Loucy (cell line): Measurements from ENCODE around the gene F7.

Experiments
- EZH2phosphoT487 ChIP-seq: fragments of 200-600 bp; IDR thresholded peaks from 2 replicates; pipeline ENCODE4 v1.6.1; 2018; ENCODE audit warnings: antibody characterized with exemption, mild to moderate bottlenecking, moderate library complexity, borderline replicate concordance
- TF ChIP-seq, protein P1 (sequence below): fragments of 200-600 bp; sonication (generic); conservative IDR thresholded peaks from 2 replicates; pipeline ENCODE4 v1.5.1; 2014; ENCODE audit warnings: mild to moderate bottlenecking, antibody characterized with exemption, low read length

DNA sequence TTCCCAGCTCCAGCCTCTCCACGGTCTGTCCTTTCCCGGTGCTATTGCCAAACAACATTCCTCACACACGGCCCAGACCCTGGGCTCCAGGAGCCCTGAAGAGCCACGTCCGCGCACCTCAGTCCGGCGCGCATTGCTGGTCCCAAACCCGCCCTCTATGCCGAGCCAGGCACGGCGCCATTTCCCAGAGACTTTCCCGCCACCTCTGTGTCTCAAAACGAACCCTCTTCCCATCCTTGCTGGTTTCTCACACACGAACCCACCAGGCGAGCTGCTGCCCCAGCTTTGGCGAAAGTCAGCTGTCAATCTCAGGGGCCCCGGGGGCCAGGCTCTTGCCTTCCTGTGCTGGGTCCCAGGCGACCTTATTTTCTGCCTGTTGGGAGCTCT is 28.0 kb upstream of the F7 start:
- TF ChIP-seq EZH2phosphoT487, result no peak
- TF ChIP-seq, protein P1, sequence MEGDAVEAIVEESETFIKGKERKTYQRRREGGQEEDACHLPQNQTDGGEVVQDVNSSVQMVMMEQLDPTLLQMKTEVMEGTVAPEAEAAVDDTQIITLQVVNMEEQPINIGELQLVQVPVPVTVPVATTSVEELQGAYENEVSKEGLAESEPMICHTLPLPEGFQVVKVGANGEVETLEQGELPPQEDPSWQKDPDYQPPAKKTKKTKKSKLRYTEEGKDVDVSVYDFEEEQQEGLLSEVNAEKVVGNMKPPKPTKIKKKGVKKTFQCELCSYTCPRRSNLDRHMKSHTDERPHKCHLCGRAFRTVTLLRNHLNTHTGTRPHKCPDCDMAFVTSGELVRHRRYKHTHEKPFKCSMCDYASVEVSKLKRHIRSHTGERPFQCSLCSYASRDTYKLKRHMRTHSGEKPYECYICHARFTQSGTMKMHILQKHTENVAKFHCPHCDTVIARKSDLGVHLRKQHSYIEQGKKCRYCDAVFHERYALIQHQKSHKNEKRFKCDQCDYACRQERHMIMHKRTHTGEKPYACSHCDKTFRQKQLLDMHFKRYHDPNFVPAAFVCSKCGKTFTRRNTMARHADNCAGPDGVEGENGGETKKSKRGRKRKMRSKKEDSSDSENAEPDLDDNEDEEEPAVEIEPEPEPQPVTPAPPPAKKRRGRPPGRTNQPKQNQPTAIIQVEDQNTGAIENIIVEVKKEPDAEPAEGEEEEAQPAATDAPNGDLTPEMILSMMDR, result no peak
